CD14-positive monocyte (primary cell): ENCODE measurements around the gene SUGCT. TPM values are rescaled to one million over a fixed set of nuclear protein-coding genes. Genes with fewer than 3 reads are reported as not detected.
A peak's percentile ranks its signal among the peaks of the same experiment; 100 is the strongest.

ENCODE experiments used
- DNase-seq, 3 donors: peaks; one replicate each; pipeline ENCODE4 v3.0.0-alpha.2; 2011 to 2022
- H2AFZ ChIP-seq: 2 replicates; pipeline ENCODE4 v1.6.0; 2012; ENCODE audit warnings: mild to moderate bottlenecking, low read depth, low read length, inconsistent platforms; ENCODE audit not compliant: insufficient read depth, poor library complexity, severe bottlenecking
- H3K27ac ChIP-seq, 2 donors: 1 replicate in 1 of 2; 2 replicates in 1 of 2; pipeline ENCODE4 v1.5.1; 2012 to 2013; ENCODE audit warnings: low read length in 2 of 2, control low read depth in 1 of 2, inconsistent platforms in 1 of 2, low read depth in 1 of 2, mild to moderate bottlenecking in 1 of 2
- H3K27me3 ChIP-seq, 2 donors: one replicate each; pipeline versions ENCODE4 v1.6.0 to v1.6.1; 2011 to 2013; ENCODE audit warnings: low read length in 2 of 2; ENCODE audit not compliant: control insufficient read depth in 2 of 2, insufficient read depth in 2 of 2
- H3K36me3 ChIP-seq, 2 donors: replicated peaks in 1 of 2; 1 replicate in 1 of 2; 2 replicates in 1 of 2; pipeline versions ENCODE4 v1.5.1 to v1.6.1; 2012 to 2013; ENCODE audit warnings: low read length in 2 of 2, control low read depth in 1 of 2, inconsistent platforms in 1 of 2, mild to moderate bottlenecking in 1 of 2; ENCODE audit not compliant: insufficient read depth in 2 of 2, control insufficient read depth in 1 of 2
- H3K4me1 ChIP-seq, 2 donors: 1 replicate in 1 of 2; 2 replicates in 1 of 2; pipeline versions ENCODE4 v1.5.1 to v1.6.1; 2012 to 2013; ENCODE audit warnings: low read length in 2 of 2, control low read depth in 1 of 2, inconsistent platforms in 1 of 2, mild to moderate bottlenecking in 1 of 2, moderate library complexity in 1 of 2; ENCODE audit not compliant: insufficient read depth in 2 of 2, control insufficient read depth in 1 of 2
- H3K4me2 ChIP-seq: replicated peaks from 2 replicates; pipeline ENCODE3; 2012; ENCODE audit warnings: low read length, moderate library complexity, mild to moderate bottlenecking; ENCODE audit not compliant: poor library complexity, severe bottlenecking; ENCODE audit errors: extremely low read depth
- H3K4me3 ChIP-seq, 3 experiments: fragments of 200-600 bp in 1 of 3; sonication (generic) in 1 of 3; replicated peaks in 1 of 3; 1 replicate in 2 of 3; 2 replicates in 1 of 3; pipeline ENCODE4 v1.5.1; 2011 to 2013; ENCODE audit warnings: low read length in 3 of 3, mild to moderate bottlenecking in 3 of 3, control low read depth in 2 of 3, low read depth in 2 of 3, inconsistent platforms in 1 of 3, moderate library complexity in 1 of 3
- H3K79me2 ChIP-seq: 2 replicates; pipeline ENCODE4 v1.6.0; 2012; ENCODE audit warnings: mild to moderate bottlenecking, control low read depth, inconsistent platforms, low read length, moderate library complexity; ENCODE audit not compliant: insufficient read depth
- H3K9ac ChIP-seq: 2 replicates; pipeline ENCODE4 v1.6.0; 2017; ENCODE audit warnings: low read length, mild to moderate bottlenecking; ENCODE audit not compliant: insufficient read depth, poor library complexity, severe bottlenecking
- H3K9me3 ChIP-seq, 2 donors: replicated peaks in 1 of 2; 1 replicate in 1 of 2; 2 replicates in 1 of 2; pipeline versions ENCODE4 v1.5.1 to v1.6.1; 2012 to 2013; ENCODE audit warnings: low read length in 2 of 2, control low read depth in 1 of 2; ENCODE audit not compliant: control insufficient read depth in 1 of 2, insufficient read depth in 1 of 2
- H4K20me1 ChIP-seq: 2 replicates; pipeline ENCODE4 v1.6.0; 2012; ENCODE audit warnings: mild to moderate bottlenecking, low read length, control low read depth, moderate library complexity; ENCODE audit not compliant: insufficient read depth
- H3K27ac Mint-ChIP-seq, 7 donors: one replicate each; pipeline ENCODE4 v1.8.0; 2020; ENCODE audit warnings: mild to moderate bottlenecking in 7 of 7, mixed read lengths in 7 of 7, moderate library complexity in 6 of 7, inconsistent platforms in 2 of 7
- H3K27me3 Mint-ChIP-seq, 3 donors: one replicate each; pipeline ENCODE4 v1.8.0; 2021 to 2022; ENCODE audit warnings: low read depth in 3 of 3, mild to moderate bottlenecking in 3 of 3, mixed read lengths in 3 of 3, moderate library complexity in 3 of 3, inconsistent platforms in 1 of 3
- H3K36me3 Mint-ChIP-seq, 2 donors: one replicate each; pipeline ENCODE4 v1.8.0; 2020; ENCODE audit warnings: mixed read lengths in 2 of 2, inconsistent platforms in 1 of 2, mild to moderate bottlenecking in 1 of 2
- H3K4me1 Mint-ChIP-seq: one replicate; pipeline ENCODE4 v1.8.0; 2020; ENCODE audit warnings: mild to moderate bottlenecking, mixed read lengths
- H3K4me3 Mint-ChIP-seq, 2 donors: one replicate each; pipeline ENCODE4 v1.8.0; 2020; ENCODE audit warnings: mild to moderate bottlenecking in 2 of 2, mixed read lengths in 2 of 2, moderate library complexity in 1 of 2
- H3K9me3 Mint-ChIP-seq, 7 donors: one replicate each; pipeline ENCODE4 v1.8.0; 2020 to 2022; ENCODE audit warnings: mixed read lengths in 7 of 7, mild to moderate bottlenecking in 6 of 7, moderate library complexity in 6 of 7, inconsistent platforms in 2 of 7
- WGBS: methylation state at CpG from one replicate; pipeline ENCODE4 v1.1.5; 2013; ENCODE audit warnings: missing lambda C conversion rate; ENCODE audit not compliant: insufficient coverage; 5-methylcytosine and 5-hydroxymethylcytosine counted together
- intact Hi-C, 2 donors: fragments of 100-400 bp; cut with micrococcal nuclease; formaldehyde crosslinking; loops; one replicate each; pipeline versions ENCODE4 v1.15.0 to v1.15.1; 2023
- polyA plus RNA-seq, 3 donors: library from polyadenylated mRNA; depleted of rRNA in 1 of 3; unstranded in 2 of 3; stranded (reverse) in 1 of 3; fragments of 300-500 nt in 2 of 3; fragments of >200 nt in 1 of 3; fragmentation: Illumina TruSeq in 2 of 3; gene quantifications; 1 replicate in 2 of 3; 2 replicates in 1 of 3; pipeline ENCODE4 v1.2.3, GENCODE V29; 2012 to 2021
- TF ChIP-seq, protein P1 (sequence below): fragments of 200-600 bp; IDR thresholded peaks from one replicate; pipeline ENCODE4 v1.8.0; 2022; ENCODE audit warnings: antibody characterized with exemption, mild to moderate bottlenecking

The SUGCT gene
- polyA plus RNA-seq, 3 donors: not detected

DNA sequence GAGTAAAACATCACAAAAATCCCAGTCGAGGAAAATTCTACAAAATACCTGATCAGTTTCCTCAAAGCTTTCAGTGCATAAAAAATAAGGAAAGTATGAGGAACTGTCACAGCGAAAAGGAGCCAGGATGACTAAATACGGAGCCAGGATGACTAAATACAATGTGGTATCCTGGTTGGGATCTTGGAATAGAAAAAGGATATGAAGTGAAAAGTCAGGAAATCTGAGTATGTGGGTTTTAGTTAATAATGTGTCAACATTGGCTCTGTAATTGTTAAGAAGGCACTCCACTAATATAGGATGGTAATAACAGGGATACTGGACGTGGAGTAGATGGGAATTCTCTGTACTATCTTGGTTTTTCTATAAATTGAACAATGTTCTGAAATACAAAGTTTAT lies 175.5 kb downstream of the SUGCT start:
- Histone ChIP-seq H4K20me1 (no peaks in the 10 kb centered on the region), H3K9ac (no peak overlapping the region), H3K27ac (no peak overlapping the region), H3K36me3 (no peaks in the 10 kb centered on the region), H3K4me2 (no peak overlapping the region), H3K27me3 (no peaks in the 10 kb centered on the region), H3K4me1 (no peaks in the 10 kb centered on the region), H3K9me3 (no peaks in the 10 kb centered on the region), H2AFZ (no peak overlapping the region), H3K79me2 (no peaks in the 10 kb centered on the region), H3K4me3 (no peak overlapping the region)
- Mint-ChIP-seq H3K4me3 (no peak overlapping the region), H3K27ac (no peak overlapping the region), H3K9me3 (peaks cover 0 to 6% (median 1%) of the 10 kb centered on the region in 7 donors), H3K27me3 (no peaks in the 10 kb centered on the region), H3K36me3 (no peaks in the 10 kb centered on the region), H3K4me1 (no peaks in the 10 kb centered on the region)
- DNase-seq: no peak
- intact Hi-C loops: loop anchor here in 1 of 2 donors (10.0 kb wide), 1 partner anchor 65 kb away; no protein-coding TSS in a partner anchor
- 100% methylated on average over 2 of the region's 4 CpGs for WGBS
- TF ChIP-seq, protein P1, sequence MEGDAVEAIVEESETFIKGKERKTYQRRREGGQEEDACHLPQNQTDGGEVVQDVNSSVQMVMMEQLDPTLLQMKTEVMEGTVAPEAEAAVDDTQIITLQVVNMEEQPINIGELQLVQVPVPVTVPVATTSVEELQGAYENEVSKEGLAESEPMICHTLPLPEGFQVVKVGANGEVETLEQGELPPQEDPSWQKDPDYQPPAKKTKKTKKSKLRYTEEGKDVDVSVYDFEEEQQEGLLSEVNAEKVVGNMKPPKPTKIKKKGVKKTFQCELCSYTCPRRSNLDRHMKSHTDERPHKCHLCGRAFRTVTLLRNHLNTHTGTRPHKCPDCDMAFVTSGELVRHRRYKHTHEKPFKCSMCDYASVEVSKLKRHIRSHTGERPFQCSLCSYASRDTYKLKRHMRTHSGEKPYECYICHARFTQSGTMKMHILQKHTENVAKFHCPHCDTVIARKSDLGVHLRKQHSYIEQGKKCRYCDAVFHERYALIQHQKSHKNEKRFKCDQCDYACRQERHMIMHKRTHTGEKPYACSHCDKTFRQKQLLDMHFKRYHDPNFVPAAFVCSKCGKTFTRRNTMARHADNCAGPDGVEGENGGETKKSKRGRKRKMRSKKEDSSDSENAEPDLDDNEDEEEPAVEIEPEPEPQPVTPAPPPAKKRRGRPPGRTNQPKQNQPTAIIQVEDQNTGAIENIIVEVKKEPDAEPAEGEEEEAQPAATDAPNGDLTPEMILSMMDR: no peak

DNA sequence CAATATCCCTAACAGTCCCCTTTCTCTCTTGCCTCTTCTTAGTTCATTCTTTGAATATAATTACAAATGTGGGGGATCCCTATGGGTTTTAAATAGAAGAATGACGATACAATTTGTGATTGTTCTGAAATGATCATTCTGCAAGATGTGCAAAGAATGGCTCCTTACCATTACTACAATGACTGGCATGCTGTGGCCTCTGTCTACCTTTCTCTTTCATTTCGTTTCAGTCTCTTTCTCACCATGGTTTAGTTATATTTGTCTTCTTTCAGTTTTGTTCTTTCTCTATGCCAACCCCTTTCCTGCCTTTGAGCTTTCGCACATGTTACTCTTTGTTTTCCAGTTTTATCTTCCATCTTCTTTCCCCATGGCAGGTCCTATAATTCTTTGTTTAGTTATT lies 176.5 kb downstream of the SUGCT start:
- WGBS: no CpG with 5 or more reads among the region's 3 CpGs
- no peaks in the 10 kb centered on the region for H3K4me1 Mint-ChIP-seq
- Histone ChIP-seq H3K9me3 (no peaks in the 10 kb centered on the region), H3K4me2 (no peak overlapping the region), H3K9ac (no peak overlapping the region), H3K27me3 (no peaks in the 10 kb centered on the region), H3K27ac (no peak overlapping the region), H3K79me2 (no peaks in the 10 kb centered on the region), H2AFZ (no peak overlapping the region), H4K20me1 (no peaks in the 10 kb centered on the region), H3K4me3 (no peak overlapping the region), H3K36me3 (no peaks in the 10 kb centered on the region), H3K4me1 (no peaks in the 10 kb centered on the region)
- TF ChIP-seq, protein P1: no peak
- H3K4me3 Mint-ChIP-seq: no peak overlapping the region
- H3K36me3 Mint-ChIP-seq: no peaks in the 10 kb centered on the region
- peaks cover 0 to 6% (median 3%) of the 10 kb centered on the region in 7 donors for H3K9me3 Mint-ChIP-seq
- no peak for DNase-seq
- H3K27me3 Mint-ChIP-seq: no peaks in the 10 kb centered on the region
- intact Hi-C loops: loop anchor here in 1 of 2 donors (10.0 kb wide), 1 partner anchor 67 kb away; no protein-coding TSS in a partner anchor
- peak overlapping the region in 1 of 7 donors; percentile 35 for H3K27ac Mint-ChIP-seq
